Smooth muscle cell of the brain vasculature (primary cell): ENCODE measurements around the gene LRRC47.

Experiments used
- DNase-seq: peaks from one replicate; pipeline ENCODE4 v3.0.0-alpha.2; 2012; ENCODE audit warnings: low read depth, low spot score

Gene LRRC47

DNA sequence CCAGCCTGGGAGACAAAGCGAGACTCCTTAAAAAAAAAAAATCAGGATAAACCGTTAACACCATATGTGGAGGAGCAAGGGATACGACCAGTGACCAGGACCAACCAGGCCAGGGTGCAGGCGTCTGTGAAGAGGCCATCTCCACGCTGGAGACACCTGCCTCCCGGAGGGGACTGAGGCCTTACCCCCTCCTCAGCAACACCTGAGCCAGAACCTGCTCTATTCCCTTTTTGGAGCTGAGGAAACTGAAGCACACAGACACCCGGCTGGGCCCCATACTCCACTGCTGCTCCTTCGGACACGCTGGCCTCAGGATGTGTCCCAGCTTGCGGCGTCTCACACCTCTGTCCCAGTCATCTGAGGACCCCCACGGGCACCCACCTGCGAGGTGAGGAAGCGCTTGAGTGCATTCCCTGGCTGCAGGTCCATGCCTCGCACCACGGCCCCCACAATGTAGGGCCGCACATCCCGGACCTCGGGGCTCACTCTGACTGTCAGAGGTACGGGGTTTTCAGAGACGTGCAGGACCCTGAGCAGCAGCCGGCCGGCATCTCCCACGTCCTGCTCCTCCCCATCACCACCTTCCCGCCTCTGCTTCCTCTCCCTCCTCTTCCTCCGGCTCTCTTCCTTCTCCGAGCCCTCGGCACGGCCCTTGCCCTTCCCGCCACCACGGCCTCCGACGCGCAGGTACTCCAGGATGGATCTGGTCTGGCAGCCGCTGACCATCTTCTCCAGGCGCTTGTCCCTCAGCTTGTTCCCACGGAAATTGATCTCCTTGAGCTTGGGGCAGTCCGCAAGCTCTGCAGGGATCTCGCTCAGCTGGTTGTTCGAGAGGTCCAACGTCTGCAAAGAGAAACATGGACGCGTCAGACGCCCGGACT lies 9.6 kb downstream of the LRRC47 start:
- no peak for DNase-seq

DNA sequence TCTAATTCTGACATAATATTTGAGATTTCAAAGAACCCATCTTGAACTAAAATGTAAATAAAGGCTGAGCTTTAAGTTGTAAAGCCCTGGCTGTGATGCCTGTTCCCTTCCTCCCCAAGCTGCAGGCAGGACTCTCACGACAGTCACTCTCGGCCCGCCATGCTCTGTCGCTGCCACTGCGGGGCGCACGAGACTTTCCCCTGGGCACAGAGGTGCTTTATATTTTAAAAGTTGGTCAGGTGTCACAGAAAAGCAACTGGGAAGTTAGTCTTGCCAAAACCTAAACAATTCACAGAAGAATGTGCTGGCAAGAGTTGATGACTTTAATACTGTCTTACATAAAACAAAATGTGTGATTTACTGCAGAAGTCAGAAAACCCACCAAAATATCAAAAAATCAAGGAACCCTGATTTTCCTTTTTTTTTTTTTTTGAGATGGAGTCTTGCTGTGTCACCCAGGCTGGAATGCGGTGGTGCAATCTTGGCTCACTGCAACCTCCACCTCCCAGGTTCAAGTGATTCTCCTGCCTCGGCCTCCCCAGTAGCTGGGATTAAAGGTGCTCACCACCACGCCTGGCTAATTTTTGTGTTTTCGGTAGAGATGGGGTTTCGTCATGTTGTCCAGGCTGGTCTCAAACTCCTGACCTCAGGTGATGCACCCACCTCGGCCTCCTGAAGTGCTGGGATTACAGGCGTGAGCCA lies 10.7 kb downstream of the LRRC47 start:
- DNase-seq: no peak

DNA sequence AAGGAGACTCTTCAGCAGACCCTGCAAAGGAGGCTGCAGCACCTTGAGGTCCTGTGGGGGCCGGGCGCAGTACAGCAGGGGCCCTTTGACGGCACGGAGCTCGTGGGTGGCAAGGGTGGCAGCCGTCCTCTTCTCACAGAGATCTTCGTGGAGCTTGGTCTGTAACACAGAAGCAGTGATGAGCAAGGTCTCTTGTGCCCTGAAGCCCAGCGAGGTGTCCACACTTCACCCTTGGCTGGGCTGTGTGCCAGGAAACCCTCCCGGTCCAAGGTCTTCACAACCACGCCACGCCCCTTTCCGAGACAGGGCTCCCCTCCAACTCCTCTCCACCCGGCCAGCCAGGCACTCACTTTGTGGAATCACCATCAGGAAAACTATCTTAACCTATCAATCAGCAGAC lies 11.3 kb downstream of the LRRC47 start:
- no peak for DNase-seq

DNA sequence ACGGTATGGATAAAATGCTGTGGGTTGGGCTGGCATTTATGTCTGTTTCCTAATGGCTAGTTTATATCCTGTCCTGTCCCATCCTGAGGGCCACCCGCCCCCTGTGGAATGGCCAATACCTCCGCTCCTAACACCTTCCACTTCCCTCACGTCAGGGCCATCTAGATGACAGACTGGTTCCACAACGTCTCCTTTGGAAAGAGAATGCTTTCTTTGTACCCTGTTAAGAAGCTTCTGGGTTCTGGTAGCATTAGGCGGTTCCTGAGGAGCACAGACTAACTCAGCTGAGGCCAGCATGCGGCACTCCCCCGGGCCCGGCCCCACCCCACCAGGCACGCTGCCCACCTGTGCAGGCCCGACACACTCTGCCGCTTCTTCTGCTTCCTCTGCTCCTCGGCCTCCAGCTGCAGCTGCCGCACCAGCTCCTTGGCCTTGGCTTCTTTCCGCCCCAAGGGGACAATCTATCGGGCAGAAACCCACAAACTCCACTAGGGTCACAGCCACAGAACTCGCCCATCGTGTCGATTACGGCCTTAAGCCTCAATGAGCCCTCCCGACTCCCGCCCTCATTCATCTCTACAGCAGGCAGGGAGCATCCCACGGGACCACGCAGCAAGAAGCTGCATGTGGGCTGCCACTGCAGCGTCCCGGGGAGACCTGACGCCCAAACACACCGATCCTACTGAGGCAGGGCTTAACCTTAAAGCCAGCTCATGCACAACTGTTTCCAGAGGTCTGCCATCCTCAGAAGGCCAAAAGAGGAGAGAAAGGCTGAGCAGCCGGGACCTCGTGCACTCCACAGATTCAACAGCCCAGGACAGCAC lies 12.4 kb downstream of the LRRC47 start:
- no peak for DNase-seq

DNA sequence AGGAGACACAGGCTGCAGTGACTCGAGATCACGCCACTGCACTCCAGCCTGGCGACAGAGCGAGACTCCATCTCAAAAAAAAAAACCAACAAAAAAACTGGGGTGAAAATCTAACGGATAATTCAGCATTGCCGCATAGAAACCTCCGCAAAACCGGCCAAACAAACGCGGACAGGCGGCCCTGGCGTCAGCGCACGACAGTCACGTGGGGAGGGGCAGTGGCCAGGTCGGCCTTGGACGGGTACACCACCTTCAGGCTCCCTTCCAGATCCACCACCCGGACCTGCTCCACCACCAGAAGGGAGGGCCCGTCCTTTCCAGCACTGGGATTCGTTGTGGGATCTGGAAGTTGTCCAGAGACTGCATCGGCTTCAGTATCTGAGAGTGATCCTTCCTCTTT lies 15.4 kb downstream of the LRRC47 start:
- DNase-seq: no peak

DNA sequence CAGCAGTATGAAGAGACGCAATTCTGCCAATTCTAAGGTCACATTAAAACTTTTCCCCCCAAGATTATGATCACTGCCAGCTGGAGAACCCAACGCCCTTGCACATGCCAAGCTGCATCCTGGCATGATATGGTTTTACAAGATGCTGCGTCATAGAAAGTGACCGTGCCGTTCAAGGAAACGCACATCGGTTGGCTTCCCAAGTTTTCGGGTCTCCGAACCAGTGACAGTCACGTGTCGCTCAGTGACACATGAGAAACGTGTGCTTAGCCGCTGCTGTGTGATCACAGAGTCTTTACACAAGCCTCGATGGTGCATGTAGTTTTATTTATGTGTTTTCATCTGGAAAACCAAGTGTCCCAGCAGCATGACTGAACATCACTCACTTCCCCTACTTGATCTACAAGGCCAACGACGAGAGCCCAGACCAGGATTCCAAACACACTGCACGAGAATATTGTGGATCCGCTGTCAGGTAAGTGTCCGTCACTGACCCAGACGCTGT lies 16.3 kb downstream of the LRRC47 start:
- DNase-seq: no peak

DNA sequence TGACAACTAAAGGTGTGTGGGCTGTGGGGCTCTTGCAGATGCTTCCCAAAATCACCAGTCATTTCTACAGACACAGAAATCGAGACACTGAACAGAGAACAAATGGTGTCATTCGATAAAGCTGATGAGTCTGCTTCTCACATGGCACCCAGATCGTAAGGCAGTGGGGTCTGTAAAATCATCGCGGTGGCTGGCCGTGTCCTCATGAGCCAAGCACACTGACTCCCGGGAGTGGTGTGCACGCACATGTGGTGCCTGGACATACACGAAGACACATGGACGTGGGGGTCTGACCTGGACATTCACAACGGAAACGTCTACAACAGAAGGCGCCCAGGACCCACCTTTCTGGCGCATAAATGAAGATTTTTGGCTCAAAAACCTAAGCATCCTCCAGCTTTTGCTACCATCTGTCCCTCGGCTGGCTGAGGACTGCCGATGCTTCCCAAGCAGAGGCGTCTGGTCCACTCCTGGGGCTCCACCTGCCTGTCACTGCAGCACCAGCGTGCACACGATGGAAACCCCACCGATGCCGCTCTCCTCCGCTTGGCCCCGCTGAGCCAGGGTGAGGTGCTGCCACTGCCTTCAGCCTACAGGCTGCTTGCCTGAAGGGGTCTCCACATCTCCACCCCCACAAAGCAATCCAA lies 16.9 kb downstream of the LRRC47 start:
- no peak for DNase-seq

DNA sequence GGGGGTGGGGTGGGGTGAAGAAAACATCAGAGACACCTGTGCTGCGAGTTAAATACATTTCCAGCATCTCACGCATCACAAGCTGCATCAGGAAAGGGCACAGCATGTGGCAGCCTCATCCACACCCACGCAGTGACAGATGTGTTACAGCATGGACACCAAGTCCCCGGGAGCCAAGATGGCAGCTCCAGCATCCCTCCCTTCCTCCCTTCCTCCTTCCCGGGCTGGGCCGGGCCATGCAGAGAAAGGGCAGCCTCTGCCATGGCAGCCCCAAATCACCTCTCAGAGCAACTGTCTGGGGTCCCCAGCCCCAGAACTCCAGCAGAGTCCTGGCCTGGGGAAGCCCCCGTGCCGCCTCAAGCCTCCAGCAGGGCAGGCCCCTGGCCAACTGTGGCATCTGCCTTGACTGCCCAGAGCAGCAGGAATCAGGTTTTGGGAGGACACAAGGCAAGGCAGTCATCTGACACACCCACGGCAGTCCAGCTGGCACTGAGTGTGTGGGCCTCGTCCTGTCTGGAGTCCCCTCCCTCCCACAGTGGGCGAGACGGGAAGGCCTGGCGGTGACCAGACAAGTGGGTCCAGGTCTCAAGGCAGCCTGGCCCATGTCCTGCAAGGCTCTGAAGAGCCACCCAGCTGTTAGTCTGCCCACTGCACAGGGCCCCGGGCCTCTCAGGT lies 17.6 kb downstream of the LRRC47 start:
- DNase-seq: no peak

DNA sequence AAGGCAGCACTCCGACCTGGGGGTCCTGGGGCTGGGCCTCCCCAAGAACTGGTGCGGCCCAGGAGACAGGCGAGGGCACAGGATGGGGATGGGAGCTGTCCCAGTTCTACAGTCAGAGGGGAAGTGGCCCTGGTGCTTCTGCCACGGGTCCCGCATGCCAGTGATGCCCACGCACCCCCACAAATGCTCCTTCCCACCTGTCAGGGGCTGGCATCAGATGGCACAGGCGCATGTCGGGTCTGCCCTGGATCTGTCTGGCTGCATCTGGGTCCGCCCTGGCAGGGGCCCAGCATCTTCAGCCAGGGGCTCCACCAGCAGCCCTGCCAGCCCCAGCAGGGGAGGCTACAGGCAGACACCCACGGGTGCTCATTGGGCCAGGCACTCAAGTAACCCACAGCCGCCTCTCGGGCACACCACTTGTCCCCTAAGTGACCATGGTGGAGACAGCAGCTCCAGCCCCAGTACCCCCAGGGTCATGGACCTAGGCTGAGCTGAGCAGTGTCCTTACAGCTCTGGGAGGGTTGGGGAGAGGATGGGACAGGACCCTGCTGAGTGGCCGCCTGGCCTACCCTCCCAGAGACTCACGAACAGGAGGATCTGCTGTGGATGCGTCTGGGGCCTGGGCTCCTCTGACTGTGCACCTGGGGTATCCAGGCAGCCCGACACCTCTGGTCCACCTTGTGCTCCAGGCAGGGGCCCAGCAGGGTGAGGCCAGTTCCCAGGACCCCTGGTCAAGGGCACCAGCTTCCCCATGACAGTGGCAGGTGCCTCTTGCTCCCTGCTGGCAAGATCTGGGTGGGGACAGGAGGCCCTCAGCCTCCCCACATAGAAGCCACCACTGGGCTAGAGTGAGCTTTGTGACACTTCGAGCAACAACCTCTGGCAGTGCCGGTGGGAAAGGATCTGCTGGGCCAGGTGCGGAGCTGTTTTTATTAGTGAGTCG lies 18.4 kb downstream of the LRRC47 start:
- no peak for DNase-seq

DNA sequence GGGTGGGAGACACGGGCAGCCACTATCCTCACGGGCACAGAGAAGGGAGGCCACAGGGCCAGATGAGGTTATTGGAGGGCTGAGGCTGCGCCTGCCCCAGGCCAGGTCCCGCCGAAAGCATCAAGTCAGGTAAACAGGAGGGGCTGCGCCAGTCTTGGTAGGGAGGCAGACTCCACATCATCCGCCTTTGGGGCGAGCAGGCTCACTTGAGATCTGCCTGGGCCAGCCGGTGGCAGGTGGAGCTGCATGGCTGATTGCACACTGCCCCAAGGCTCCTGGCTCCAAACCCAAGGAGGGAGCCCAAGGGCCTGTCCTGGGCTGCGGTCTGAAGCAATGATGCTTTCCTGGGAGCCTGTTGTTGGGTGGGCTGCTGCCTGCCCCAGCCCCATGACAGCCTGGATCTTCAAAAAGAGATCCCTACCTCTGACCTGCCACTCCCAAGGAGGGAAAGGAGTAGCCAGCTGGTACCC lies 19.2 kb downstream of the LRRC47 start:
- DNase-seq: no peak

DNA sequence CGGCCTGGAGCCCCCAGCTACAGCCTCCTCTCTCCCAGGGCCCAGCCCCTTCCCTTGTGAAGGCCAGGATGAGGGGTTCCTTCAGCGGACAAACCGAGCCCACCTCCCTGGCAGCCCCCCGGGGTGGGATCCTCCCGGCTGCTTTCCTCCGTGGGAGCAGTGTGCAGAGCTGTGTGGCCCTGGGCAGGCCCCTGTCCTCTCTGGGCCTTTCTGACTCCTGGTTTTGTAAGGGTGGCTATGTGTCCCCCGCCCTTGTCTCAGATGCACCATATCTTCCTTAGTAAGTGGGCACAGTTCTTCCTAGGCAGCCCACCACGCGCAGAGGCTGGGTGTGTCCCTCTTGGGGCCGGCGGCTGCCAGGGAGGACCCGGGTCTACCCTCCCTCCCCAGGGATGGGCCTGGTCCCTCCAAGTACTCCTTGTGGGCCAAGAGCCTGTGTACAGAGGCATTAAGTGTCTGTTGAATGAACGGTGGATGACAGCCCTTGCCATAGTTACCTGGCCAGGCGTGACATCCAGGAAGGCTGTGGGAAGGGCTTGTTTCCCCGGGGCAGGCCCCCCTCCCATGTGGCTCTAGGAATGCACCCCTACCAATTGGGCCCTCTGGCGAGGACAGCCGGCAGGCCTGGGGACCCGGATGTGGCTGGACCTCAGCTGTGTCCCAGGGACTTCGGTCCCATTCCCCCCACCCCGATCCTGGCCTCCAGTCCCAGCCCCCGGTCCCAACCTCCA lies 19.9 kb downstream of the LRRC47 start:
- DNase-seq: no peak

DNA sequence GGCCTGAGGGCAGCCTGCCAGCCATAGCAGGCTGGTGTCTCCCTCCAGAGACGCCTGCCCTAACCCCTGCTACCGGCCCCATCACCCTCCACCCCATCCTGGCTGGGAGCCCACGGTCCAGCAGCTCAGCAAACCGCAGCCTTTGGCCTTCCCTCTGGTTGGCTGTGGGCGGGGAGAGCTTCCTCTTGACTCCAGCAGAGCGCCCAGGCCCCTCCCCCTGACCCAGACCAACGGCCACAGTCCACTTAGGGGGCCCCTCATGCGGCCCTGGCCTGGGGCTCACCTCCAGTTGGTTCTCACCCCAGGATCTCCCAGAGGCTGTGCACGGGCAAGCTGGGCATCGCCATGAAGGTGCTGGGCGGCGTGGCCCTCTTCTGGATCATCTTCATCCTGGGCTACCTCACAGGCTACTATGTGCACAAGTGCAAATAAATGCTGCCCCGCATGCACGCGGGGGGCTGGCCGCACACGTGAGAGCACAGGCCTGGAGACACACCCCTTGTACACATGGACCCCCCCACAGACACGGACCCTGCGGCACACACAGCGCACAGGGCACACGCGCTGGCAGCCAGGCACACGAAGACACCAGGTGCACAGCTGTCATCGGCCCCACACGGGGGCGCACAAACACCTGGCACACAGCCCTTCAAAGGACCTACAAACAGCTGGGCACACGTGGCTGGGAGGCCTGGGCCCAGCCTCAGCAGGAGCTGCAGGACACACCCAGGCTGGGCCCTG lies 20.6 kb downstream of the LRRC47 start:
- DNase-seq: no peak

DNA sequence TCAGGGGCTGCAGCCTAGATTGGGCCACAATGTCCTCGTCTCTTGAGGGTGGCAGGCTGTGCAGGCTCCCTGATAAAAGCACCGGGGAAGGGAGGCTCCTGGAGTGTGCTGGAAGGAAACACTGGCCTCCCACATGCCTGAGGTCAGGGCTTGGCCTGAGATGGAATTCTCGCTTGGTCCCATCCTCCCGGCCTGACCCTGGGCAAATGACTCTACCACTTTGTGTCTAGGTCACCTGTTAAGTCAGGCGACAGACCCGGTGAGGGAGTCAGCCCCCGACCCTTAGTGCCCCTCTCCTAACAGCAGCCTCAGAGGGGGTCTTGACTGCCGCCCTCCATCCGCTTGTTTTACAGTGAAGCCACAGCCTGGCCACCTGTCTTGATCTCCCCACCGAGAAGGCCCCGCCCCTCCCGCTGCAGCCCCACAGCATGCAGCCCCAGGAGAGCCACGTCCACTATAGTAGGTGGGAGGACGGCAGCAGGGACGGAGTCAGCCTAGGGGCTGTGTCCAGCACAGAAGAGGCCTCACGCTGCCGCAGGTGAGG lies 21.3 kb downstream of the LRRC47 start:
- DNase-seq: no peak

DNA sequence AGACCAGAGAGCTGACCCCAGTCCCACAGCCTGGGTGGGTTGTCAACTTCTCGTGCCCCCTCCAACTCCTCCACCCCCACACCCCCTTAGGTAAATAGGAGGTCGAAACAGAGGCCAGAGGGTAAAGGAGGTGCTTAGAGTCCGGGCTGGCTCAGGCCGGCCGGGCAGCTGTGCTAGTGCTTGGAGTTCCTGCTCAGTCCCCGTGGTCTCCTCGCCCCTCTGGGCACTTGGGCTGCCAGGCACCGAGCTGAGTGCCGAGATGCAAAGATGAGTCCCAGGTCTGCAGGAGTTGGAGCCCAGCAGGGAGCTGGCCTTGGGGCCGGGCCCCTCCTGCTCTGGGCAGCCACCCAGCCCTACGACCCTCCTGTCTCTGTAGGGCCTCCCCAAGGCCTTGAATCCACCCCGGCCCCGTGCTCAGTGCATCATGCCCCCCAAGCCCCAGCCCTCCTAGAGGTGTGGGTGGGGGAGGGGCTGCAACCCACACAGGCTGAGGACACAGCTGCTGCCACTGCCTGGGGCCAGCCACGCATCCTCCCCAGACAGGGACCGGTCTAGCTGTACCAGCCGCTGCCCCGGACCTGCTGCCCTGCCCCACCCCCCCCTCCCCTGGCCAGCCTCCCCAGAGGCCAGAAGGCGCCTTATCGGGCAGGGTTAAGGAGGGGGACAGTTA lies 21.9 kb downstream of the LRRC47 start:
- no peak for DNase-seq

DNA sequence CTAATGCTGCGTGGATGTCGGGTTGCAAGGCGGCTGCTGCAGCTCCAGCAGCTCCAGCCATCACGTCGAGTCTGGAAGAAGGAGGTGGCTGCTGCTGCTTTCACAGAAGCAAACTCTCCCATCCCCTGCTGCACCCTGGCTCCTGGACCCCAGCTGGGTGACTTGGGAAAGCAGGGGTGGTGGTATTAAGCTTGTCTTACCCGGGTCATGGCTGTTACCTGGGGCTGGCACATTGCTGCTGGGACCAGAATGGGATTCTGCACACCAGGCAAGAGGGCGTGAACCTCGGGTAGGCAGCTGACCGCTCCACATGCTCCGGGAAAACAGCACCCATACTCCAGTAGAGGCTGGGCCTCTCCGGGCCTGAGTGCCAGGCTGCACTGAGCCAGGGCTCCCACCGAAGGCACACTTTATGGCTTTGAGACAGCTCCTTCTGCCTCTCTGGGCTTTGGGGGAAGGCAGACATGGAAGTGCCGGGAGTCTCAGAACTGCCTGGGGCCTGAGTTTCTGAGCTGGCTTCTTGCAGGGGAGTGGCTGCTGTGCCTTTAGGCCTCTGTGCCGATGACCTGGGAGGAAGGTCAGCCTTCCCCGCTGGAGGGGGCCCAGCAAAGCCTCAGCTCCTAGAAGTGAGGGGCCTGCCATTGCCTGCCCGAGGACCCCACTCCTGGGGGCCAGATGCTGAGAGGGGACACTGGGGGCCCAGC lies 22.6 kb downstream of the LRRC47 start:
- no peak for DNase-seq

DNA sequence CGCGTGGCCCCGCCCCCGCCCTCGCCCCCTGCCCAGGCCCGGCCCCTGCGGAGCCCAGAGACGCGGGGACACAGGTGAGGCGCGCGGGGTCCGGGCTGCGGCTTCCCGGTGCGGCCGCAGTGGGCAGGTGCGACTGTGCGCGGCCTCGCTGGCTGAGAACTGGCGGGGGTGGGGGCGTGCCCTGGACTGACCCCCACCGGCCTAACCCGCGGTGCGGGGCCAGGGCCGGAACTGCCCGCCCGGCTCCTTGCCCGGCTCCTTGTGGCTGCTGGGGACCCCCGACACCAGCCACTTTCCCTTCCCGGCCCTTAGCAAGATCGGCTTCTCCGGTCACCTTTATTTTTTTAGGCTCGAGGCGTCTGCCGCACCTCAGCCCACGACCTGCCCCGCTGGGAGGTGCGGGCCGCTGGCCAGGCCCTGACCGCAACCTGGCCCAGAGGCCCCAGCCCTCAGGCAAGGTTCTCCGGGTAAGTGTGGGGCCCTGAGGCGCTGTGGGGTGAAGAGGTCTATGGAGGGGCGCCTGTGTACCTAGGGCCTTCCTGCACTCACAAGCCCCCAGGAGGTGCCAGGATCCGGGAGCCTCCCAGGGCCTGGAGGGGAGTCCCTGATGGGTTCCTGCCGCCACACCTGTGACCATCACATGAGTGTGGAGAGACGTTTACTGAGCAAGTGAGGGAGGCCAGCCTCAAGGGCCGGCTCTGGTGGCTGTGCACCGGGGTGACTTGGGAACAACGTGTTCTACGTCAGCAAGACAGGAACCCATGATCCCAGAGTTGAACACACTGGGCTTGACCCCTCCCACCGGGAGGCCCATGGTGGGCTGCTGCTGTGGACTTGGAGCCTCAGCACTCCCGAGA lies 23.4 kb downstream of the LRRC47 start, which contains the start of gene SMIM1:
TSS of gene SMIM1 (plus strand) at position 35 of the 857 bp plus-strand sequence. CDS start 2,625 bp downstream, outside the sequence.
- DNase-seq: no peak
